ENCODE results near the gene TCF4. TPM values are rescaled to one million over a fixed set of nuclear protein-coding genes. Genes with fewer than 3 reads are reported as not detected.

The TCF4 gene
- total and polyA plus RNA-seq, 5 donors = 17.3 to 73.6 (median 58.7) TPM

DNA sequence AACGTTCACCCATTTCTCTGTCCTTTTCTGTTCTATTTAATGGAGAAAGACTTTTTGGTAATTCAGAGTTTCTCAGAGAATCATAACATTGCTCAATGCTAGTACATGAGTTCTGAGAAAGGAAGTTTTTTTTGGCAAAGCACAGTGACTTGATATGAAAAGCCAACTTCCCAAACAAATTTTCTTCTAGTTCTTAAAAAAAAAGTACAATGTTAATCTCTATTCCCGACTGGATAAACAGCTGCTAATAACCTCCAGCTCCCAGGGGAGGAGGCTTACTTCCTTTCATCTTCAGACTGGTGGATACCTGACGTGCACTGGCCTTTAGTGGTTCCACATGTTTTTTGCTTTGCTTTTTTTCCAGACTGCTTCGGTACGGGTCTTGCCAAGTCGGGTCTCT is 344.1 kb downstream of the TCF4 start:
- peak overlapping the region; percentile 95 for H3K27ac ChIP-seq (ENCODE audit: low read length)
- H3K4me3 ChIP-seq (ENCODE audit: low read length) = peak overlapping the region; percentile 22
- intact Hi-C loops (cut with DNase I) = loop anchor here in 1 of 4 donors (5.0 kb wide), 1 partner anchor 78 kb away; no protein-coding TSS in a partner anchor

DNA sequence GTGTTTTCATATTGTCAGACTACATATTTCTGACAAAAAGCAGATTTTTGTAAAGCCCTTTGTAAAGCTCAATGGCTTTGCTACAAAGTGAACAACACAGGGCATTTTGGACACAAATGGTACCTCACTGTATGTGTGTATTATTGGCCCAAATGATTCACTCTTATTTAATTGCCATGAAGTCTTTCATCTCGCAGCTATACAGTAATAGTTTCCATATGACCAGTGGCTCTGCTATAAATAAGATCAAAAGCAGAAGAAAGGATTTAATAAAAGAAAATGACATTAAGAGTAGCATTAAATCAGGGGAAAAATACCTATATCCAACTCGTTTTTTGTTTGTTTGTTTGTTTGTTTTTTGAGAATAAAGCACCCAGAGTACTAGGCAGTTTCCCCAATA is 344.7 kb downstream of the TCF4 start:
- DNase-seq (no peak), ATAC-seq (no peak)
- WGBS = 55% methylated on average over 2 of the region's 2 CpGs
- intact Hi-C loops (cut with DNase I) = loop anchor here in 1 of 4 donors (5.0 kb wide), 1 partner anchor 79 kb away; no protein-coding TSS in a partner anchor
- peak overlapping the region; percentile 95 for H3K27ac ChIP-seq (ENCODE audit: low read length)
- H3K27me3 ChIP-seq (ENCODE audit: control insufficient read depth, insufficient read depth) = no peaks in the 10 kb centered on the region
- H3K4me3 ChIP-seq (ENCODE audit: low read length) = no peak overlapping the region
- H3K4me1 ChIP-seq (ENCODE audit: control insufficient read depth, insufficient read depth, low read length) = peaks cover 7% of the 10 kb centered on the region
- H3K9me3 ChIP-seq (ENCODE audit: control insufficient read depth, low read length) = no peaks in the 10 kb centered on the region

More for the DNA sequence above, 344.1 kb downstream of the TCF4 start:
- no peaks in the 10 kb centered on the region for H3K27me3 ChIP-seq (ENCODE audit: control insufficient read depth, insufficient read depth)
- peak in 2 of 3 donors; percentile 42 to 53 for DNase-seq
- no peaks in the 10 kb centered on the region for H3K9me3 ChIP-seq (ENCODE audit: control insufficient read depth, low read length)
- WGBS = 30% methylated on average over 6 of the region's 6 CpGs
- peaks cover 6% of the 10 kb centered on the region for H3K4me1 ChIP-seq (ENCODE audit: control insufficient read depth, insufficient read depth, low read length)
- peak; percentile 77 to 90 for ATAC-seq

DNA sequence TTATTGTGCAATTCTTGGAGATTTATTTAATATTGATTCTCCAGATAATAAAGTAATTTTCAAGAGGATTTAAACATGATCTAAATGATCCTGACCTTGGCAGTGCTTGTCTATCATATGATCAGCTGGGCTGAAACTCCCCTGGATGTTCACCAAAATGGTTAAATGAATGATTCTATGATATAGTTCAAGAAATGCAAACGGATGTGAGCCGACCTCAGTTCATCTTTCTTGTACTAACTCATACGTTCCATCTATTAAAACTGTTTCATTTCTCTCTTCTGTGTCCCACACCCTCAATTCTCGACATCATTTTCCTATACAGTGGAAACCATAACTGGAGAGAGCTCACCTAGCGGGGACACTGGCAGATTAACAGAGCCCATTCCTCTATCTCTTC is 347.0 kb downstream of the TCF4 start:
- Histone ChIP-seq H3K4me1 (ENCODE audit: control insufficient read depth, insufficient read depth, low read length) (peaks cover 9% of the 10 kb centered on the region), H3K9me3 (ENCODE audit: control insufficient read depth, low read length) (no peaks in the 10 kb centered on the region), H3K27ac (ENCODE audit: low read length) (no peak overlapping the region), H3K4me3 (ENCODE audit: low read length) (no peak overlapping the region), H3K27me3 (ENCODE audit: control insufficient read depth, insufficient read depth) (no peaks in the 10 kb centered on the region)
- DNase-seq = no peak
- 79% methylated on average over 5 of the region's 5 CpGs for WGBS
- intact Hi-C loops (cut with DNase I) = loop anchor here in 1 of 4 donors (5.0 kb wide), 1 partner anchor 81 kb away; no protein-coding TSS in a partner anchor
- no peak for ATAC-seq

DNA sequence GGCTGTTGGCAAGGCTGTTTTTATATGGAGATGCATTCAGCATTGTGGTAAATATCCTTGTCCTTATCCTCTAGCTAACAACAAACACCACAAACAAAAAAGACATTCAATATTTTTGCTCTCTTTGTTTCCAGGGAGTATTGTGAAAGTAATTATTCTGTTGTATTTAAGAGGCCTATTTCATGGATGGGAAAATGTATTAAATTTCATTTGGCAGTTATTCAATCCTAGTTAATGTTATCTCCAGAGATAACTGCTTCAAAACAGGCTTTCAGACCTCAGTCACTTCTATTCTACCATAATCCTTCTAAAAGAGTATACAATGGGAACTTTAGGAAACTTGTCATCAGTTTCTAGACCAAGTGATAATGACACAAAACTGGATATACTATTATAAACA is 348.3 kb downstream of the TCF4 start:
- peaks cover 7% of the 10 kb centered on the region for H3K4me1 ChIP-seq (ENCODE audit: control insufficient read depth, insufficient read depth, low read length)
- no peak overlapping the region for H3K27ac ChIP-seq (ENCODE audit: low read length)
- ATAC-seq = peak in 1 of 2 donors; percentile 40
- intact Hi-C loops (cut with DNase I) = loop anchor here in 2 of 4 donors (5.0 to 10.0 kb wide), 3 partner anchors 83 to 1335 kb away; no protein-coding TSS in a partner anchor
- H3K4me3 ChIP-seq (ENCODE audit: low read length) = no peak overlapping the region
- no peaks in the 10 kb centered on the region for H3K9me3 ChIP-seq (ENCODE audit: control insufficient read depth, low read length)
- no peaks in the 10 kb centered on the region for H3K27me3 ChIP-seq (ENCODE audit: control insufficient read depth, insufficient read depth)
- DNase-seq = no peak

DNA sequence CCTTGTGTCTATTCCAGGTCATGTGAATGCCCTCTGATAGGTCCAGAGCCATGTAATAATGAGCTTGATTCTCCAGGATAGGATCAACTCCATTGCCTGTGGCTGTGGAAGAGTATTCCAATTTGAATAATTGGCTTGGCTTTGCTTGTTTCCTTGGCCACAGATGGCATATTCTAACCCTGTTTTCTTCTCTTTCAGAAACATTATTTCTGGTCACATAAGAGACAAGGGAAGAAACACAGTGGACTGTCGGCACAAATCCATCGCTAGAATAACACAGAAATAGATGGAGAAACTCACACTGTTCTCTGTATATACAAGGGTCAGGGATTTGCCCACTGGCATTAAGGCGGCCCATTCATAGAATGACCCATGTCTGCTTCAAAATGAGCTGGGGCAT is 350.3 kb downstream of the TCF4 start:
- DNase-seq = no peak
- H3K9me3 ChIP-seq (ENCODE audit: control insufficient read depth, low read length) = no peaks in the 10 kb centered on the region
- intact Hi-C loops (cut with DNase I) = loop anchor here in 1 of 4 donors (10.0 kb wide), 2 partner anchors 87 to 1337 kb away; no protein-coding TSS in a partner anchor
- no peak for ATAC-seq
- WGBS = 80% methylated on average over 3 of the region's 3 CpGs
- H3K27me3 ChIP-seq (ENCODE audit: control insufficient read depth, insufficient read depth) = no peaks in the 10 kb centered on the region
- H3K27ac ChIP-seq (ENCODE audit: low read length) = no peak overlapping the region
- H3K4me1 ChIP-seq (ENCODE audit: control insufficient read depth, insufficient read depth, low read length) = peaks cover 5% of the 10 kb centered on the region
- H3K4me3 ChIP-seq (ENCODE audit: low read length) = no peak overlapping the region

DNA sequence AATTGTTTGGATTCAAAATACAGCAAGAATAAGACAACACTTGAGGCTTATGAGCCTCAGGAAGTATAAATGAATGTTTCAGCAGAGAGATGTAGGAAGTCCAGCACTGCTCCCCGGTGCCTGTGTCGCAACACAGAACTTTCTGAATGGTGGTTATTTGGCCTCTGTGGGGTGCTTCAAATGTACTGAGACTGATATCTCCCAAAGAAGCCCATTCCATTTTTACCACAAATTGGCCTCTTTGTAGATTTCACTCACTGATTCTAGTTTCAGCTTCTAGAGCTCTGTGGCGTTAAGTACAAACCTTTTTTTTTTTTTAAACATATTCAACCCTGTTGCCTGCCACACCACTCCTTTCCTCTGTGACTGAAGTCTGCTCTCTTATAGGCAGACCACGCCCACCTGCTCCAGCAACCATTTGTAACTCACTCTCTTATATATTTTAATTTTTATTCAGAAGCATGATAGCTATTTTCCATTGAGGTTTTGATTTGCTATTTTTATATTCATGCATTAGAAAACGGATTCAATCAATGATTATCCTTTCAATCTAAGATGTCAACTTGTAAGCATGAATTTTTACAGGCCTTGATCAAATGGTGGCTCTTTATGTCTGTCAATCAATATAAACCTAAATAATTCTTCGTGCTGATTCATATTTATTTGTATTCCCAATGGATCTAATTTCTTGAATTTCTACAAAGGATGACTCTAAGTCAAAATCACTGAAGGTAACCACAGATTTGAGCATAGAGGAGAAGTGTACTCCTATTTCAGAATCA is 351.7 kb downstream of the TCF4 start:
- 61% methylated on average over 6 of the region's 6 CpGs for WGBS
- Histone ChIP-seq H3K27ac (ENCODE audit: low read length) (peak overlapping the region; percentile 25), H3K4me1 (ENCODE audit: control insufficient read depth, insufficient read depth, low read length) (peaks cover 5% of the 10 kb centered on the region), H3K4me3 (ENCODE audit: low read length) (no peak overlapping the region), H3K27me3 (ENCODE audit: control insufficient read depth, insufficient read depth) (no peaks in the 10 kb centered on the region), H3K9me3 (ENCODE audit: control insufficient read depth, low read length) (no peaks in the 10 kb centered on the region)
- intact Hi-C loops (cut with DNase I) = loop anchor here in 1 of 4 donors (10.0 kb wide), 2 partner anchors 88 to 1338 kb away; no protein-coding TSS in a partner anchor
- DNase-seq = peak in 2 of 3 donors; percentile 40 to 74
- ATAC-seq = peak; percentile 59 to 69

DNA sequence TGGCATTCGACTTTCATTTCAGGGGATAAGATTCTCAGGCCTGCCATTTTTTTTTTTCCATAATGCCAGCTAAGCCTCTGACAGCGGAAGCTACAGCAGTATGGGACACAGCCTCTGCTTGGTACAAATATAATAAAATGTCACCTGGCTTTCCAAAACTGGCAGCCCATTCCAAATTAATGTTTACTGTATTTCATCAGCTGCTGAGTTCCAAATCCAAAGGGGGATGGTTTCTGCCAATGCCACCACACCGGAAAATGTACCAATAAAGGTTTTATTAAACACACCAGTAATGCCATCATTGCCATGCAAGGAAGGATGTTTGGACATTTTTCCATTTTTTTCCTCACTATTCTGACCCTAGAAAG is 352.9 kb downstream of the TCF4 start:
- H3K4me3 ChIP-seq (ENCODE audit: low read length) = no peak overlapping the region
- WGBS = 63% methylated on average over 3 of the region's 3 CpGs
- intact Hi-C loops (cut with DNase I) = loop anchor here in 1 of 4 donors (2.0 to 10.0 kb wide), 3 partner anchors 90 to 1340 kb away; no protein-coding TSS in a partner anchor
- DNase-seq (no peak), ATAC-seq (no peak)
- H3K27ac ChIP-seq (ENCODE audit: low read length) = peak overlapping the region; percentile 19
- no peaks in the 10 kb centered on the region for H3K27me3 ChIP-seq (ENCODE audit: control insufficient read depth, insufficient read depth)
- H3K4me1 ChIP-seq (ENCODE audit: control insufficient read depth, insufficient read depth, low read length) = peaks cover 5% of the 10 kb centered on the region
- H3K9me3 ChIP-seq (ENCODE audit: control insufficient read depth, low read length) = no peaks in the 10 kb centered on the region

DNA sequence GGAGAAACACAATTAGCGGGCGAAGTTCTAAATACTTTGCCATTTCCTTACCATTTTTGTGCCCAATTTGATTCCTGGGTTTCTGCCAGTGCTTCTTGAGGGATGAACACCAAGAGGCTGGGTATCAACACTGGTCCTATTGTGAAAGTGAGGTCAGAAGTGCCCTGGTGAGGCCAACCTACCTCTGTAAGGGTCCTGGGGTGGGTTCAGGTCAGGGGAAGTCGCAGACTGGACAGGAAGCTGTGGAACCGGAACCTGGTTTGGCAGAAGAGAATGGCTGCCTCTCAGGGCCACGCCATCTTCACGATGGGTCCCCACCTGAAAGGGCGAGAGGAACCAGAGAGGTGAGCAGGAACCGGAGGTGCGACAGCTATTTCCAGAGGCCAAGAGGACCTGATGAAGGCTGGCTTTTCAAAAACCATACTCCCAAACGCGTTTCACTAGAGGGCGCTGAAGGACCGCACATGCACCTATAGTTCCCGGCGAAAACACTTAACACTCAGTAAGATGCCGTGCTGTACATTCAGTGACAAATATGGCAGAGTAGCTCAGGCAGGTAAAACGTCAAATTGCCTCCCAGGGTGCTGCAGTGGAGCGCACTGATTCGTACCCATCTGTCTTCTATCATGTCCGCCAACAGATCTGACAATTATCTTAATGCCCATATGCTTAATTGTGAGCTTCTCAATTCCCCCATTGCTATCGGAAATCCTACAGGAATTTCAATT is 353.5 kb downstream of the TCF4 start:
- Histone ChIP-seq H3K27me3 (ENCODE audit: control insufficient read depth, insufficient read depth) (no peaks in the 10 kb centered on the region), H3K4me1 (ENCODE audit: control insufficient read depth, insufficient read depth, low read length) (peaks cover 5% of the 10 kb centered on the region), H3K27ac (ENCODE audit: low read length) (peak overlapping the region; percentile 21), H3K4me3 (ENCODE audit: low read length) (no peak overlapping the region), H3K9me3 (ENCODE audit: control insufficient read depth, low read length) (no peaks in the 10 kb centered on the region)
- 30% methylated on average over 21 of the region's 21 CpGs for WGBS
- DNase-seq (peak; percentile 72 to 89 (median 83)), ATAC-seq (peak; percentile 85 to 94)
- intact Hi-C loops (cut with DNase I) = loop anchor here in 1 of 4 donors (2.0 to 10.0 kb wide), 3 partner anchors 90 to 1340 kb away; no protein-coding TSS in a partner anchor

DNA sequence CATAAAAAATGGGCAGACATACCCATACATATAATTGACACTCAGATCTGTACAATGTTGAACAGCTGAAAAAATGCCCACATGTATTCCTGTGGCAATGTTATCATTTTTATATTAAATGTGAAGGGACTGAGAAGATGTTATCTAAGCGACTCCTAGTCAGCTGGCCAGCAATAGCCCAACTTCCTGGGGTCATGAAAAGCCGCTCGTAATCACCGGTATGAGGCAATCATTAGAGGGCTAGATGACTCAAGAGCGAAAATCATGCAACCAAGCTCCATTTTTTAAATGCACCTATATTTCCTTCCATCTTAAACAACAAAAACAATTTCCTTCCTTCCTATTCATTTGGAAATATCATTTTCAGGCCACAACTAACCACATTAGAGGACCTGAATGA is 354.1 kb downstream of the TCF4 start:
- H3K9me3 ChIP-seq (ENCODE audit: control insufficient read depth, low read length) = no peaks in the 10 kb centered on the region
- DNase-seq (no peak), ATAC-seq (peak in 1 of 2 donors; percentile 55)
- 54% methylated on average over 5 of the region's 5 CpGs for WGBS
- intact Hi-C loops (cut with DNase I) = loop anchor here in 1 of 4 donors (2.0 to 10.0 kb wide), 3 partner anchors 91 to 1341 kb away; no protein-coding TSS in a partner anchor
- no peak overlapping the region for H3K27ac ChIP-seq (ENCODE audit: low read length)
- H3K4me3 ChIP-seq (ENCODE audit: low read length) = no peak overlapping the region
- peaks cover 5% of the 10 kb centered on the region for H3K4me1 ChIP-seq (ENCODE audit: control insufficient read depth, insufficient read depth, low read length)
- no peaks in the 10 kb centered on the region for H3K27me3 ChIP-seq (ENCODE audit: control insufficient read depth, insufficient read depth)

DNA sequence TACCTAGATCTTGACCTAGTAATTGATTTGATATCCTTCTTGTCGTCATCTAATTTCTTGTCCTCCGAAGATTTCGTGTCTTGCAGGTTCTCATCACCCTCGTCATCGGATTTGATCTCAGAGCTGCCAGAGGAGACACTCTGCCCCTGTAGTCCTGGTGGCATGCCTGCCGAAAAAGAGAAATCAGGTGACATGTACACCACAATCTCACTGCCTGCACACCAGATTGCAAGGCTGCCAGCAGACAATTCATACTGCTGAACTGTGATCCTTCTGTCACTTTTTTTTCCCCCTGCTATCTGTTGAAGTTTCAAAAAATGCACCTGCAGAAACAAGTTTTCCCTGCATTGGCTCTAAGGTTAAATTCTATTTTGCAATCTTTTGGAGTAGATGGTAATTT is 355.5 kb downstream of the TCF4 start:
- Histone ChIP-seq H3K27ac (ENCODE audit: low read length) (no peak overlapping the region), H3K4me1 (ENCODE audit: control insufficient read depth, insufficient read depth, low read length) (peaks cover 2% of the 10 kb centered on the region), H3K9me3 (ENCODE audit: control insufficient read depth, low read length) (no peaks in the 10 kb centered on the region), H3K4me3 (ENCODE audit: low read length) (no peak overlapping the region), H3K27me3 (ENCODE audit: control insufficient read depth, insufficient read depth) (no peaks in the 10 kb centered on the region)
- ATAC-seq = no peak
- intact Hi-C loops (cut with DNase I) = loop anchor here in 1 of 4 donors (10.0 kb wide), 2 partner anchors 92 to 1342 kb away; no protein-coding TSS in a partner anchor
- WGBS = 89% methylated on average over 6 of the region's 6 CpGs
- no peak for DNase-seq

Measured in right cardiac atrium (tissue), 5 donors.